Choroid plexus epithelial cell (primary cell): ENCODE measurements around the gene ARMH3.
A peak's percentile ranks its signal among the peaks of the same experiment; 100 is the strongest.

Source experiments
- DNase-seq: peaks from one replicate; pipeline ENCODE4 v3.0.0-alpha.2; 2010; ENCODE audit warnings: low read depth
- H3K4me3 ChIP-seq: 2 replicates; pipeline ENCODE4 v1.5.1; 2011; ENCODE audit warnings: low read depth, mild to moderate bottlenecking, control low read depth, low read length, moderate library complexity
- TF ChIP-seq, protein P1 (sequence below): conservative IDR thresholded peaks from 2 replicates; pipeline ENCODE4 v1.5.1; 2011; ENCODE audit warnings: low read depth, mild to moderate bottlenecking, control low read depth, inconsistent platforms, low read length, moderate library complexity

ARMH3 gene

DNA sequence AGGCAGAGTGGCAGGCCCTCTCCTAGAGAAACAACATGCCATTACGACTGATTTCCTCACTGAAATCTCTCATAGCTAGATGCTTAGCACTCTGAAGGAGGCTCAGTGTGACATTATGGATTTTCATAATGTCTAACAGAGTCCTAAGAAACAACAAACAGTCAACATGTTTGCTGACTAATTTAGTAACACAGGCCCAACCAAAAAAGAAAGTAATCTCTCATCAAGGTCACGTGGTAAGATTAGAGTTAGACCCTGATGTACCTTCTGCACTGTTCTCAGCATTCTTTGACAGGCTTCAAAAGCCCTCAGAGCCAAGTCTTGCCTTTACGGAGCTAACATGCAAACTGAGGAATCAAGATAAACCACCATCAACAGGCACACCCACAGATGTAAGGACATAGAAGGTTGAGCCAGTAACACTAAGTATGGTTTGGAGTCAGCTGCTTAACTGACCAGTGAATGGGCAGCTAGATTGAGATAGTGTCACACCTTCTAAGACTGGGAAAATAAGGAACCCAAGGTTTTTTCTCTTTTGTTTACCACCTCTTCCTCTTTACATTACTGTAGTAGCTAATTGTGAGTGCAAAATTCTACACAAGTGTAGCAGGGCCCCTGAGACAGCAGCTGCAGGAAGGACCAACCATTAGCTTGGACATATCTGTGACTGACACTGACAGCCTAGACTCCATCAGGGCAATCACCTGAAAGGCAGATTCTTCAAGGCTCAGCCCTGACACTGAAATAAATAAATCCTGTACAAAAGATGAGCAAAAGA, 197.1 kb downstream of the ARMH3 start:
- DNase-seq, result no peak
- TF ChIP-seq, protein P1, sequence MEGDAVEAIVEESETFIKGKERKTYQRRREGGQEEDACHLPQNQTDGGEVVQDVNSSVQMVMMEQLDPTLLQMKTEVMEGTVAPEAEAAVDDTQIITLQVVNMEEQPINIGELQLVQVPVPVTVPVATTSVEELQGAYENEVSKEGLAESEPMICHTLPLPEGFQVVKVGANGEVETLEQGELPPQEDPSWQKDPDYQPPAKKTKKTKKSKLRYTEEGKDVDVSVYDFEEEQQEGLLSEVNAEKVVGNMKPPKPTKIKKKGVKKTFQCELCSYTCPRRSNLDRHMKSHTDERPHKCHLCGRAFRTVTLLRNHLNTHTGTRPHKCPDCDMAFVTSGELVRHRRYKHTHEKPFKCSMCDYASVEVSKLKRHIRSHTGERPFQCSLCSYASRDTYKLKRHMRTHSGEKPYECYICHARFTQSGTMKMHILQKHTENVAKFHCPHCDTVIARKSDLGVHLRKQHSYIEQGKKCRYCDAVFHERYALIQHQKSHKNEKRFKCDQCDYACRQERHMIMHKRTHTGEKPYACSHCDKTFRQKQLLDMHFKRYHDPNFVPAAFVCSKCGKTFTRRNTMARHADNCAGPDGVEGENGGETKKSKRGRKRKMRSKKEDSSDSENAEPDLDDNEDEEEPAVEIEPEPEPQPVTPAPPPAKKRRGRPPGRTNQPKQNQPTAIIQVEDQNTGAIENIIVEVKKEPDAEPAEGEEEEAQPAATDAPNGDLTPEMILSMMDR, result no peak
- no peak overlapping the region for H3K4me3 ChIP-seq

GRCh38 chr10:101857802-101858476, 198.0 kb downstream of the ARMH3 start:
- TF ChIP-seq, protein P1, result no peak
- no peak overlapping the region for H3K4me3 ChIP-seq
- no peak for DNase-seq

GRCh38 chr10:101856626-101857025, 199.3 kb downstream of the ARMH3 start:
- DNase-seq, result peak; percentile 58
- no peak overlapping the region for H3K4me3 ChIP-seq
- TF ChIP-seq, protein P1, result no peak

DNA sequence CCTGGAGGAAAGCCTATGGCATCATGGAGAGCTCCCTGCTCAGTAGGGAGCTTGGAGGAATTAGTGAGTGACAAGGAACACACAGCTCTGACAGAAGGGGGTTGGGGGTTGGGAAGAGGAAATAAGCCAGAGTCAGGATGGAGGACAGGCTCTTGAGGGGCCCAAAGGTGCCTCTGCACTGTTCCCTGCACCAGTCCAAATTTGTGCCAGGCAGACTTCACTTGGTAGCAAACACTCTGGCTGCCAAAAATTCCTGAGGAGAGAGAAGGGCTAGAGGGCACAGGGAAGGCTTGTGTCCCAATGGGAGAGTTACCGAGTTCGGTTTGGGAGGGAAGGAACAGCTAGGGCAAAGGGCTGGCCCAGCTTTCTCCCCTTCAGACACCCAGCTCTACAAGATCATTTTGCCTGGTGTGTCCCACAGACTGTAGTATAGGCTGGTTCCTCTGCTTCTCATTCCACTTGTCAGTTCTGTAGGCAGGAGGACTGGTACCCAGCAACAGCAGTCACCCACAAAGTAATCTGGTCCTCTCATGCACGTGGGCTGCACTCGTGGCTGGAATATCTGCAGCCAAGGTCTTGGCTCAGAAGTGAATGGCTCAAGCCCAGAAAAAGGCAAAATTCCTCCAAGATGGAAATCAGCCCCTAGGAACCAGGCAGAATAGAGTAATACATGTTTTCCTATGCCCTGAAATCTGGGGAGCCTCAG, 204.4 kb downstream of the ARMH3 start:
- DNase-seq, result no peak
- TF ChIP-seq, protein P1, result no peak

DNA sequence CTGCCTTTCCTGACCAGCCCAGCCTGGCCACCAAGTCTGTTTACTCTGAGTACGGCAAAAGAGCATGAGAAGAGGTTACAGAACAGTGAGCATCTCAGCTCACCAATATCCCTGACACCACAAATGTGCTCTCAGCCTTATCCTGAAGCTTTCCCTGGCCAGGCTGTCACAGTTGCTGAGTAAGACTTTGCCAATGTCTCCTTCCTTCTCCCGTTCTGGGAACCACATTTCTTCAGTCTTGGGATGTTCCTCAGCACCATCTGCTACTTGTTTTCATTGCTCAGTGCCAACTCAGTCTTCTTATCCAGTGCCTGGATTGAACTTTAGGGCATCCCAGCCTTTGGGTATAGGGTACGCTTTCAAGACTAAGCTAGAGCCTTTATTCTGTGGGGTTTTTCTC, 205.2 kb downstream of the ARMH3 start:
- TF ChIP-seq, protein P1, result no peak
- H3K4me3 ChIP-seq, result no peak overlapping the region
- no peak for DNase-seq

More for the DNA sequence above, 204.4 kb downstream of the ARMH3 start:
- H3K4me3 ChIP-seq, result no peak overlapping the region

DNA sequence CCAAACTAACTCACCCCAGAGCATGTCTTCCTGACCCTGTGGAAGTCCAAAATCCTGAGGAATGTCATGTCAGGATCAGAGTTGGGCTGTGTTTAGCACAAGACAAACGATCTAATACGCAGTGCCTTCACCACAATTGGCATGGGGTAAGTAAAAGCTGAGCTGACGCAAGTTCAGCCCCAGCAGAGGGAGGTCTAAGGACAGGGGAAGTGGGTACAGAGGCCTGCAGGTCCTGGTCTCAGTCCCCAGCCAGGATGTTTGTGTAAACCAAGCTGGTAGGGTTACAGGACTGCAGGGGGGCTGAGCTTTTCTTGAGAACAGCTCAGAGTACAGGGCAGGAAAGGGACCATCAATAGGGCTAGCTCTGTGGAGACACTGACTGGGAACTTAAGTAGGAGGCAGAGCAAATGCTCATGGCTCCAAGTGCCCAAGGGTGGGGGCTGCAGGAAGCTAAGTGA, 207.1 kb downstream of the ARMH3 start:
- H3K4me3 ChIP-seq, result no peak overlapping the region
- DNase-seq, result peak; percentile 54
- TF ChIP-seq, protein P1, result no peak
